HepG2 (cell line): Measurements from ENCODE around the gene NSL1. TPM values are rescaled to one million over a fixed set of nuclear protein-coding genes. Genes with fewer than 3 reads are reported as not detected.

Experiments
- CENPX ChIP-seq: sonication (generic); formaldehyde crosslinking; IDR thresholded peaks from 2 replicates; pipeline ENCODE4 v1.9.0; 2021; ENCODE audit warnings: mild to moderate bottlenecking, missing genetic modification reagents, moderate library complexity
- DR1 ChIP-seq: sonication (generic); formaldehyde crosslinking; IDR thresholded peaks from 2 replicates; pipeline ENCODE4 v1.8.0; 2021; ENCODE audit warnings: mild to moderate bottlenecking, missing genetic modification reagents, inconsistent platforms
- KDM5A ChIP-seq: fragments of 200-600 bp; sonication (generic); IDR thresholded peaks from 2 replicates; pipeline ENCODE4 v1.7.0; 2018; ENCODE audit warnings: antibody characterized with exemption, mild to moderate bottlenecking, low read length, borderline replicate concordance
- PAF1 ChIP-seq: IDR thresholded peaks from 2 replicates; pipeline ENCODE4 v1.6.1; 2016; ENCODE audit warnings: missing genetic modification reagents, missing compliant biosample characterization
- PRDM10 ChIP-seq: sonication (generic); formaldehyde crosslinking; IDR thresholded peaks from 2 replicates; pipeline ENCODE4 v1.4.0; 2020; ENCODE audit warnings: low read depth, missing genetic modification reagents
- RNF2 ChIP-seq: fragments of 450-650 bp; conservative IDR thresholded peaks from 2 replicates; pipeline ENCODE4 v1.6.1; 2016; ENCODE audit warnings: low read depth
- RXRB ChIP-seq: IDR thresholded peaks from 2 replicates; pipeline ENCODE4 v1.6.1; 2016; ENCODE audit warnings: borderline replicate concordance, missing genetic modification reagents, missing compliant biosample characterization
- SIX4 ChIP-seq: sonication (generic); formaldehyde crosslinking; IDR thresholded peaks from 2 replicates; pipeline ENCODE4 v1.4.0; 2020; ENCODE audit warnings: missing genetic modification reagents
- SMYD3 ChIP-seq: sonication (generic); formaldehyde crosslinking; IDR thresholded peaks from 2 replicates; pipeline ENCODE4 v1.8.1; 2023; ENCODE audit warnings: mild to moderate bottlenecking, missing genetic modification reagents
- TFE3 ChIP-seq: IDR thresholded peaks from 2 replicates; pipeline ENCODE4 v1.6.1; 2016
- ZGPAT ChIP-seq: IDR thresholded peaks from 2 replicates; pipeline ENCODE4 v1.6.1; 2016; ENCODE audit warnings: mild to moderate bottlenecking
- ZNF33A ChIP-seq: sonication (generic); formaldehyde crosslinking; IDR thresholded peaks from 2 replicates; pipeline ENCODE4 v1.5.1; 2020; ENCODE audit warnings: missing genetic modification reagents, mild to moderate bottlenecking, moderate library complexity, borderline replicate concordance
- ZNF510 ChIP-seq: sonication (generic); formaldehyde crosslinking; IDR thresholded peaks from 2 replicates; pipeline ENCODE4 v1.4.0; 2020; ENCODE audit warnings: low read depth, mild to moderate bottlenecking, missing genetic modification reagents
- ZNF513 ChIP-seq: sonication (generic); formaldehyde crosslinking; conservative IDR thresholded peaks from 2 replicates; pipeline ENCODE4 v1.5.0; 2020; ENCODE audit warnings: missing genetic modification reagents
- ZNF724P ChIP-seq: sonication (generic); formaldehyde crosslinking; IDR thresholded peaks from 2 replicates; pipeline ENCODE4 v1.8.0; 2022; ENCODE audit warnings: missing genetic modification reagents, borderline replicate concordance
- ZNF737 ChIP-seq: sonication (generic); formaldehyde crosslinking; IDR thresholded peaks from 2 replicates; pipeline ENCODE4 v1.5.0; 2020; ENCODE audit warnings: missing genetic modification reagents, mild to moderate bottlenecking, borderline replicate concordance
- ZNF766 ChIP-seq: sonication (generic); formaldehyde crosslinking; IDR thresholded peaks from 2 replicates; pipeline ENCODE4 v1.5.0; 2020; ENCODE audit warnings: missing genetic modification reagents, borderline replicate concordance
- ZNF839 ChIP-seq: sonication (generic); formaldehyde crosslinking; IDR thresholded peaks from 2 replicates; pipeline ENCODE4 v1.4.0; 2020; ENCODE audit warnings: missing genetic modification reagents, mild to moderate bottlenecking, borderline replicate concordance
- polyA plus RNA-seq, 8 experiments: library from polyadenylated mRNA; depleted of rRNA in 3 of 8; stranded (reverse) in 7 of 8; unstranded in 1 of 8; fragments of >200 nt; fragmentation: Illumina TruSeq in 4 of 8; extraction: Trizol in 4 of 8; gene quantifications; 2 replicates each; pipeline versions ENCODE4 v1.2.1 to v1.2.3, GENCODE V29; 2011 to 2016; ENCODE audit warnings: low read depth in 4 of 8, missing spikeins in 1 of 8, mixed read lengths in 1 of 8; ENCODE audit not compliant: insufficient read depth in 1 of 8
- total RNA-seq, 5 experiments: library from RNA; depleted of rRNA; stranded (reverse); fragments of >200 nt; fragmentation: Illumina TruSeq; extraction: Trizol; gene quantifications; 2 replicates each; pipeline ENCODE4 v1.2.3, GENCODE V29; 2016; ENCODE audit warnings: low read depth in 1 of 5
- TF ChIP-seq, protein P1 (sequence below): sonication (generic); formaldehyde crosslinking; IDR thresholded peaks from 2 replicates; pipeline ENCODE4 v1.9.0; 2022; ENCODE audit warnings: low read depth, missing genetic modification reagents

Gene NSL1
- total and polyA plus RNA-seq, 2 of the 13 experiments (the other 11 are each of a cell fraction or from before 2014, with no cell fraction given) = 34.5 to 77.4 TPM

- TF ChIP-seq ZNF724P (peak; percentile 25; the same call in 1 of the 2 replicates), ZNF33A (CRISPR knock-in tag) (0 out of 2 replicates have a peak, but pooled peaks have one; percentile 73), PRDM10 (CRISPR knock-in tag) (peak; percentile 69; the same call in 1 of the 2 replicates), SMYD3 (CRISPR knock-in tag) (peak; percentile 70; the same call in 1 of the 2 replicates), ZNF737 (CRISPR knock-in tag) (no peak), KDM5A (peak; percentile 99), DR1 (CRISPR knock-in tag) (peak; percentile 86), ZNF839 (CRISPR knock-in tag) (peak; percentile 85; the same call in 1 of the 2 replicates), ZNF510 (CRISPR knock-in tag) (no peak; the same call in 1 of the 2 replicates), RNF2 (no peak), PAF1 (CRISPR knock-in tag) (no peak), ZNF766 (peak; percentile 80; the same call in 1 of the 2 replicates), SIX4 (CRISPR knock-in tag) (peak; percentile 82), ZNF513 (CRISPR knock-in tag) (no peak), ZGPAT (CRISPR knock-in tag) (peak; percentile 99), CENPX (CRISPR knock-in tag) (no peak), RXRB (CRISPR knock-in tag) (peak; percentile 89), TFE3 (CRISPR knock-in tag) (peak; percentile 78)
- TF ChIP-seq, protein P1, sequence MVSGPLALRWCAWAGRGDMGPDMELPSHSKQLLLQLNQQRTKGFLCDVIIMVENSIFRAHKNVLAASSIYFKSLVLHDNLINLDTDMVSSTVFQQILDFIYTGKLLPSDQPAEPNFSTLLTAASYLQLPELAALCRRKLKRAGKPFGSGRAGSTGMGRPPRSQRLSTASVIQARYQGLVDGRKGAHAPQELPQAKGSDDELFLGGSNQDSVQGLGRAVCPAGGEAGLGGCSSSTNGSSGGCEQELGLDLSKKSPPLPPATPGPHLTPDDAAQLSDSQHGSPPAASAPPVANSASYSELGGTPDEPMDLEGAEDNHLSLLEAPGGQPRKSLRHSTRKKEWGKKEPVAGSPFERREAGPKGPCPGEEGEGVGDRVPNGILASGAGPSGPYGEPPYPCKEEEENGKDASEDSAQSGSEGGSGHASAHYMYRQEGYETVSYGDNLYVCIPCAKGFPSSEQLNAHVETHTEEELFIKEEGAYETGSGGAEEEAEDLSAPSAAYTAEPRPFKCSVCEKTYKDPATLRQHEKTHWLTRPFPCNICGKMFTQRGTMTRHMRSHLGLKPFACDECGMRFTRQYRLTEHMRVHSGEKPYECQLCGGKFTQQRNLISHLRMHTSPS (CRISPR knock-in tag) = peak; percentile 58; the same call in 1 of the 2 replicates
These were observed at the start of gene NSL1, which contains the start of gene TATDN3 (continued) for GRCh38 chr1:212791676-212792395.
